GM21423 (cell line): ENCODE data around the gene HMX1.

Experiments
- ATAC-seq: cut with Tn5 transposase; IDR thresholded peaks from one replicate; pipeline ENCODE4 v1.9.1; 2021; ENCODE audit warnings: mild to moderate bottlenecking, moderate library complexity; ENCODE audit not compliant: unreplicated experiment

Gene HMX1

DNA sequence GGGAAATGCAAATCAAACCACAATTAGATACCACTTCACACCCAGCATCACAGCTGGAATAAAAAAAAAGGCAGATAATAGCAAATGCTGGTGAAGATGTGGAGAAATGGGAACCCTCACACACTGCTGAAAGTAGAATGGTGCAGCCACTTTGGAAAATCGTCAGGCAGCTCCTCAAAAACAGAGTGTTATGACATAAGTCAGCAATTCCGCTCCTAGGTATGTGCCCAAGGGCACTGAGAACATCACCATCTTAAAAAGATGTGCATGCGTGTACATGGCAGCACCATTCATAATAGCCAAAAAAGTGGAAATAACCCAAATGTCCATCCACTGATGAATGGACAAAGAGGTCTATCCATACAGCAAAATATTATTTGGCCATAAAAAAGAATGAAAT is 28.0 kb downstream of the HMX1 start:
- ATAC-seq, result no peak

GRCh38 chr4:8842614-8843013 is 29.0 kb downstream of the HMX1 start:
- ATAC-seq, result no peak

GRCh38 chr4:8841678-8842268 is 29.9 kb downstream of the HMX1 start:
- ATAC-seq, result no peak

DNA sequence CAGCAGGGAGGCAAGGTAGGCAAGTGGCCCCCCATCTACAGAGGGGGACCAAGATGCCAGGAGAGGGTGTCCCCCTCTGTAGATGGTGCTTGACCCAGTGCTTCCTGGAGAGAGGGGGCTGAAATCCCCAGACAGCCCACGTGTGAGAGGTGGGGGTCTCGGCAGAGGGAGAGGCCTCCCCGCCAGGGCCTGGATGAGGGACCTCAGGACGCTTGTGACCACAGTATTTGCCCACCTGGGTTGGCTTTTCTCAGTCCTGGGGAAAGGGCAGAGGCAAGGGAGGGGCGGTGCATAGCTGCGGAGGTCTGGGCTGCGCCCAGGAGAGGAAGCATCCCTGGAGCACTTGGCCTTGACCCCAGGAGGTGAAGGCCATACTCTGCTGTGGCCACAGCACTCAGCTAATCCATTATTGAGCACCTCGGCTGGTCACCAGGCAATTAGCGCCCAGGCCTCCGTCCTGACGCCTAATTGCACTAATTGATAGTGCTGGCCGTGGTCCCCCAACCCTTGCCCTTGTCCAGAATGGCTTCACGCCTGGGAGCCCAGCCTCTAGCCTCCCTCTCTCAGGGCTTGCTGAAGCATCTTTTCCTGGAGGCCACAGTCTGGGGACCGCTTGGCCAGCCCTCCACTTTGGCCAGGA is 30.7 kb downstream of the HMX1 start:
- no peak for ATAC-seq

GRCh38 chr4:8840006-8840793 is 31.4 kb downstream of the HMX1 start:
- ATAC-seq, result no peak

DNA sequence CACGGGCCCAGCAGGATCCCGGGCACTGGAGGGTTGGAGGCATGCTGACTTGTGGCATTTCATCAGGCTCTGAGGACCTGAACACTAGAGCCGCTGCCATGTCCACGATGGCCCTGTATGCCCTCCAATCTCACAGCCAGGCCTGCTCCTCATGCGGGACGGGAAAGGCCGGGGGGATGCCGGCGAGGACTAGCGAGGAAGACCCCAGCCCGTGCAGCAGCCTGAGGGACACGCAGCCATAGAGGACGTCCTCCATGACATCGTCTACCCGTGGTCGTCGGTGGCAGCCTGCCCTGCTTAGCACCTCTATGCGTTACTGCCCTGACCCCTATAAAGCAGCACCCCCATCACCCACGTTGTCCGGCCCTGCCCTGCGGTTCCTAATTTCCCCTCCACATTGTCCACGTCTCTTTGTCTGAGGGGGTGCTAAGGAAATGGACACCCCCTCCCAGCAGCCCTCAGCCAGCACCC is 32.6 kb downstream of the HMX1 start:
- no peak for ATAC-seq

GRCh38 chr4:8838296-8838960 is 33.2 kb downstream of the HMX1 start:
- no peak for ATAC-seq

- ATAC-seq, result no peak
These were observed 34.3 kb downstream of the HMX1 start for GRCh38 chr4:8837181-8837841.

GRCh38 chr4:8836664-8837171 is 34.9 kb downstream of the HMX1 start:
- ATAC-seq, result no peak

DNA sequence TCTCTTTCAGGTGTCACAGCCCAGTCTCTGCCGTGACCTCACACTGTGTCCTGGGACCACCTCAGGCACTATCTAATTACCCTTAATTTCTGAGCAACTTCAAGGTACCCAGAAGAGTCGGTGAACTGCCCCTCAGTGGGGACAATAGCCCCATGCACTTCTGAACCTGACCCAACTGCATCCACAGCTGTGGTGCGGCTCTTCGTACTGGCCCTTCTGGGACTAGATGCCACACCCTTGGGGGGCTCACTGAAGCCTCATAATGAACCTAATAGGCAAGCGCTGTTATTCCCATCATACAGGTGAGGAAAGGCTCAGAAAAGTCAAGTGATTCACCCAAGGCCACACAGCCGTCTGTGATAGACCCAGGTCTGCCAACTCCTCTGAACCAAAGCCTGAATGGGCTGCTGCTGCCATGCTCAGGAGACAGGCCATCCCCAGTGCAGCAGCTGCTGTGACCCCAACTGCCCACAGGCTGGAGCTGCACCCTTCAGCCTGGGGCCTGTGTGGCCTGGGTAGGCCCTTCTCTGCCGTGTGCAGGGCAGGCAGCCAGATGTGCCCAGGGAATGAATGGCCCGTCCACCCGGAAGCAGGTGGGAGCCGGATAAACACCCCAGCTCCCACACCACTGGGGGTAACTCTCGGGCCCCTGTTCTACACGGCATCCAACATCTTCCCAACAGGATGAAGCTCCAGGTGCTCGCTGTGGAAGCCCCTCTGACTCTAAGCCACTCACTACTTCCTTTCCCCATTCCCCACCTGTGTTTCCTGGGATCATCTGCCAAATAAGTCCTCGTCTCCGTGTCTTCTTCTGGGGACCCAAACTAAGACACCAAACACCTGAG is 35.9 kb downstream of the HMX1 start:
- ATAC-seq, result no peak

DNA sequence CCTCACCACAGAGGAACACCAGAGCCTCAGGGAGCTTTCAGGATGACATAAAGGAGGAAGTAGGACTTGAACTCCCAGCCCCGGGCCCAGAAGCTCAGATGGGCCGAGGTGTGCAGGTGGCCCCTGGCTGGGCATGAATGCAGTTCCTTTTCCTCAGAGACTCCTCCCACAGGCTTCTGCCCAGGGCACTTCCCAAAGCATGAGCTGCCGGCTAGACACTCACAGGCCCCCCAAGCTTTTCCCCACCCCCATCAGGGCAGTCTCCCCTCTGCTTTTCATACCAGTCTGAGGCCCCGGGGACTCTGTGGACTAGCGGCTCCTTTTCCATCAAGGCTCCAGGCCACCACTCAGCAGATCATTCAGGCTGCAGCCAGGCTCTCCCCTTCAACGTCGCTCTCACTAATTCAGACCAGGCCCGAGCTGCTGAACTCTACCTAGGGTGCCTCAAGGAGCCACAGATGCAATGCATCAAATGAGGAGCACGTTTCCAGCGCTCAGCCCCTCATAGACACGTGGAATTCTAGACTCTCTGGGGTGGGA is 36.9 kb downstream of the HMX1 start:
- ATAC-seq, result no peak

- no peak for ATAC-seq
These were observed 39.3 kb downstream of the HMX1 start for GRCh38 chr4:8832113-8832915.

DNA sequence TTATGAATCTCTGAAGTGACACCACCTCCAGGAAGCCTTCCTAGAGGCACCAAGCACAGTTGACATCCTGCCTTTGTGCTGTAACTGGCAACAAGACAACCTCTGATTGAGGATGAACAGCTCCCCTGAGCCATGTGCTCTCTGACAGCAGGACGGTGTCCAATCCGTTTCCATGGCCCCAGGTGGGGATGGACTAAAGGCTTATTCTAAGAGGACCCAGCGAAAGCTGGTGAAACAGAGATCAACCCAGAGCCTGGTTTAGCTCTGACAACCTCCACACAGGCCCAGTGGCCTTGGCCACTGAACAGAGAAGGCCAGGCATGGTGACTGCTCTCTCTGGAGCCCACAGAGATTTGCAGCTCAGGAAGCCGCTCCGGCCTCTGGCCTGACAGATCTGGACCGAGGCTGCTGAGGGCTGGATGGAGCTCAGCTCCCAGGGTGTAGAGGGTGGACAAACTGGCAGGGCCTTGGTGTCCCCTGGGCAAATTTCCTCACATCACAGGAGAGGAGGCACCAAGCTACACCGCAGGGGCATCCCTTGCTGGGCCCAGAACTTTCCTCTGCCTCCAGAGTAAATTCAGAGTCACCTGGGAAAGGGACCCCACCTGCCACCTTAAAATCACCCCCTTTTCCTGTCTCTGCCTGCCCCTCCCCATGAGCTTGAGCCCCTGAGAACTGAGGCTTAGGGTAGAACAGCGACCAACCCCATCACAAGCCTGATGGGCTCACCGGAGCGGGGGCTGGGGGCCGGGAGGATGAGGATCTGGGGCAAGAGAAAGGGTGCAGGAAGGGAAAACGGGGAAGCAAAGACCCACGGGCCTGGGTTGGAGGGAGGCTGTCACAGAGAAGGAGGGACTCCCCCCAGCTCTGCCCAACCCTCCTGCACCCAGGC is 40.2 kb downstream of the HMX1 start:
- no peak for ATAC-seq

DNA sequence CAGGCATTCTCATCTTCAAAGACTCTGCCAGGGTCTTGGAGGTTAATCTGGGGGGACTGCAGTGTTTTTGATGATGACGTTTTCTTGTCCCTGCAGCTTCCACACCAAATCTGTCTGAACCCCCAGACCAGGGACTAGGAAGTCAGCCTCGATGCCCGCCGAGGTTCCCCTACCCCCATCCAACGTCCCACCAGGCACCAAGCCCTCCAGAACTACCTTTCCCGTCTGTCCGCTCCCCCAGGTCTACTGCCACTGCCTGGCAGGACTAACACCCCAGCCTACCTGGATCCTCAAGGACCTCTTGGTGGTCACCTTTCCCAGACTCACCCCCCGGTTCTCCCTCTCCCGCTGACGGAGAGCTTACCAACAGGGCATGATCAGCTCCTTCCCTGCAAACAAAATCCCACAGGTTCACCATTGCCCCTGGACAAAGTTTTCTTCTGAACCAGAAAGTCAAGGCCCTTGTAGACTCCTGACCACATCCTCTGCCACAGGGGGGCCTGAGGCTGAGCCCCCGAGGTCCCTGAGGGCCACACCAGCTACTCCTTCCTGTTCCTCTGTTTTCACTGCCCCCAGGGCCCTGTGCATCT is 40.9 kb downstream of the HMX1 start:
- ATAC-seq, result no peak

GRCh38 chr4:8830056-8830455 is 41.6 kb downstream of the HMX1 start:
- no peak for ATAC-seq

GRCh38 chr4:8829584-8829983 is 42.1 kb downstream of the HMX1 start:
- ATAC-seq, result no peak

DNA sequence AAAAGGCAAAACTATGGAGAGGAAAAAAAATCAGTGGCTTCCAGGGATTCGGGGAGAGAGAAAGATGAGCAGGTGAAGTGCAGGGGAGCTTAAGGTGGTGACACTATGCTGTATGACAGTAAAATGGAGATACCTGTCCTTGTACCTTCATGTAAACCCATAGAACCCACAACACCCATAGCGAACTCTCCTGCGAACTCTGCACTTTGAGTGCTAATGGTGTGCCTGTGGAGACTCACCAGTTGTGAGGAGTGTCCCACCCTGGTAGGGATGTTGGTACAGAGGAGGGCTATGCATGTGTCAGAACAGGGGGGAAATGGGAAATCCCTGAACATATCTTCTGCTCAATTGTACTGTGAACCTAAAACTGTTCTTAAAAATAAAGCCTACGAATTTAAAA is 42.8 kb downstream of the HMX1 start:
- no peak for ATAC-seq
